Measurements from ENCODE around the gene COQ8A. TPM values are rescaled to one million over a fixed set of nuclear protein-coding genes. Genes with fewer than 3 reads are reported as not detected.

Gene COQ8A
- total RNA-seq, 2 experiments from 2014 or later, result 55.0 to 56.0 TPM

DNA sequence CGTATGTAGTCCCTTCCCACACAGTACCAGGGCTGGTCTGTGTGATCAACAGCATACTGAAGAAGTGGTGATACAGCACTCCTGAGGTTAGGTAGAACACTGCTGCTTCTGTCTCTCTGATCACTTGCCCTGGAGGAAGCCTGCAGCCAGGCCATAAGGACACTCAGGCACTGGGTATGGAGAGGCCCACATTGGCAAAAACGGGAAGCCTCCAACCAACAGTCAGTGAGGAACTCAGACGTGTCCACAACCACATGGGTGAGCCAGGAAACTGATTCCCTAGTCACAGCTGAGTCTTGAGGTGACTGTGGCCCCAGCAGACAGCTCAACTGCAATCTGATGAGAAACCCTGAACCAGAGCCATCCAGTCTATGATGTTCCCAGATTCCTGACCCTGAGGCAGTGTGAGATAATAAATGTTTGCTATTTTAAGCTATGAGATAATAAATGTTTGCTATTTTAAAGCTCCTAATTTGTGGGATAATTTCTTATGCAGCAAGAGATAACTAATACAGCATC, 62.5 kb downstream of the COQ8A start:
- H3K27me3 ChIP-seq (ENCODE audit: control insufficient read depth in 1 of 2, insufficient read depth in 2 of 2, low read length in 2 of 2), result no peaks in the 10 kb centered on the region
- peaks cover 2% of the 10 kb centered on the region for H3K9me3 Mint-ChIP-seq
- ChIA-PET CTCF (no interaction called here), POLR2A (no interaction called here)
- no peak overlapping the region for H3K4me3 Mint-ChIP-seq
- H3K27ac ChIP-seq (ENCODE audit: low read depth in 1 of 2, low read length in 2 of 2), result no peak overlapping the region
- no peaks in the 10 kb centered on the region for H3K4me1 Mint-ChIP-seq (ENCODE audit: low read depth)
- no peaks in the 10 kb centered on the region for H3K36me3 Mint-ChIP-seq (ENCODE audit: low read depth)
- no peaks in the 10 kb centered on the region for H3K36me3 ChIP-seq (ENCODE audit: insufficient read depth, low read length)
- intact Hi-C loops (cut with DNase I, micrococcal nuclease), result no loop called here
- no peaks in the 10 kb centered on the region for H3K9me3 ChIP-seq (ENCODE audit: control insufficient read depth in 1 of 2, insufficient read depth in 1 of 2, low read length in 2 of 2)
- no peak overlapping the region for H3K27ac Mint-ChIP-seq
- H3K4me3 ChIP-seq (ENCODE audit: low read length), result no peak overlapping the region
- TF ChIP-seq CTCF (IDR thresholded peaks at IDR 0.05), result no peak
- H3K4me1 ChIP-seq (ENCODE audit: insufficient read depth, low read length), result no peaks in the 10 kb centered on the region
- no peak for DNase-seq
- peaks cover 4% of the 10 kb centered on the region for H3K27me3 Mint-ChIP-seq
- no peak for ATAC-seq (ENCODE audit: poor library complexity)

GRCh38 chr1:227003165-227003564, 63.1 kb downstream of the COQ8A start:
- ATAC-seq (ENCODE audit: poor library complexity) (no peak), DNase-seq (no peak)
- peaks cover 2% of the 10 kb centered on the region for H3K9me3 Mint-ChIP-seq
- Histone ChIP-seq H3K36me3 (ENCODE audit: insufficient read depth, low read length) (no peaks in the 10 kb centered on the region), H3K9me3 (ENCODE audit: control insufficient read depth in 1 of 2, insufficient read depth in 1 of 2, low read length in 2 of 2) (no peaks in the 10 kb centered on the region), H3K27me3 (ENCODE audit: control insufficient read depth in 1 of 2, insufficient read depth in 2 of 2, low read length in 2 of 2) (no peaks in the 10 kb centered on the region), H3K4me1 (ENCODE audit: insufficient read depth, low read length) (no peaks in the 10 kb centered on the region), H3K27ac (ENCODE audit: low read depth in 1 of 2, low read length in 2 of 2) (no peak overlapping the region), H3K4me3 (ENCODE audit: low read length) (no peak overlapping the region)
- H3K27me3 Mint-ChIP-seq, result peaks cover 4% of the 10 kb centered on the region
- CTCF ChIA-PET, result no interaction called here
- H3K4me3 Mint-ChIP-seq, result no peak overlapping the region
- H3K4me1 Mint-ChIP-seq (ENCODE audit: low read depth), result no peaks in the 10 kb centered on the region
- intact Hi-C loops (cut with DNase I, micrococcal nuclease), result no loop called here
- H3K27ac Mint-ChIP-seq, result no peak overlapping the region
- POLR2A ChIA-PET, result no interaction called here
- no peaks in the 10 kb centered on the region for H3K36me3 Mint-ChIP-seq (ENCODE audit: low read depth)
- TF ChIP-seq CTCF (IDR thresholded peaks at IDR 0.05), result no peak

- H3K27ac ChIP-seq (ENCODE audit: low read depth in 1 of 2, low read length in 2 of 2), result no peak overlapping the region
- H3K27me3 Mint-ChIP-seq, result no peaks in the 10 kb centered on the region
- no peaks in the 10 kb centered on the region for H3K9me3 Mint-ChIP-seq
- intact Hi-C loops (cut with DNase I, micrococcal nuclease), result no loop called here
- H3K9me3 ChIP-seq (ENCODE audit: control insufficient read depth in 1 of 2, insufficient read depth in 1 of 2, low read length in 2 of 2), result no peaks in the 10 kb centered on the region
- ChIA-PET POLR2A (no interaction called here), CTCF (no interaction called here)
- peaks cover 0 to 3% of the 10 kb centered on the region in 2 experiments for H3K27me3 ChIP-seq (ENCODE audit: control insufficient read depth in 1 of 2, insufficient read depth in 2 of 2, low read length in 2 of 2)
- DNase-seq, result no peak
- TF ChIP-seq CTCF (IDR thresholded peaks at IDR 0.05), result no peak
- no peaks in the 10 kb centered on the region for H3K4me1 ChIP-seq (ENCODE audit: insufficient read depth, low read length)
- no peaks in the 10 kb centered on the region for H3K36me3 ChIP-seq (ENCODE audit: insufficient read depth, low read length)
- H3K4me3 Mint-ChIP-seq, result no peak overlapping the region
- no peak overlapping the region for H3K4me3 ChIP-seq (ENCODE audit: low read length)
- H3K4me1 Mint-ChIP-seq (ENCODE audit: low read depth), result no peaks in the 10 kb centered on the region
- H3K27ac Mint-ChIP-seq, result no peak overlapping the region
- no peak for ATAC-seq (ENCODE audit: poor library complexity)
- H3K36me3 Mint-ChIP-seq (ENCODE audit: low read depth), result no peaks in the 10 kb centered on the region
Measured at GRCh38 chr1:227004796-227005195, 64.7 kb downstream of the COQ8A start.

All from CD4-positive, alpha-beta T cell (primary cell).